ENCODE measurements around the gene IL5. TPM values are rescaled to one million over a fixed set of nuclear protein-coding genes. Genes with fewer than 3 reads are reported as not detected.

IL5 gene
- total RNA-seq, 1 donor from 2014 or later: not detected

DNA sequence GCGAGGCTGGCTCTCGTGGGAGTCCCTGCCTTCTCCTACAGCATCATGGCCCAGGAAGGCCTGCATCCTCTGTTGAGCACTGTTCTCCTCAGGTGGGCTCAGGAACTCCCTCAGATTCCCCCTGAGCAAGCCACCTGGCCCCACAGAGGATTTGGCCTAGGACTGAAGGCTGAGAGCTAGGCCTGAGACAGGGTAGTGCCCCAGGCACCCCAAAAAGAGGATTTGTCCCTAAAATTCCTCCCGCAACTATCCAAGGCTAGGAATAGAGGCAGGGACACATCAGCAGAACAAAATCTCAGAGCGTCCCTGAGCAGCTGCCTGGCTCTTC is 41.7 kb downstream of the IL5 start:
- intact Hi-C loops (cut with DNase I): loop anchor here (1.0 to 5.0 kb wide), 3 partner anchors 115 to 319 kb away; no protein-coding TSS in a partner anchor
- no peak for DNase-seq (ENCODE audit: missing footprints)
- no peak for ATAC-seq

- ATAC-seq: no peak
- DNase-seq (ENCODE audit: missing footprints): peak; percentile 79
- intact Hi-C loops (cut with DNase I): loop anchor here (1.0 to 5.0 kb wide), 3 partner anchors 115 to 319 kb away; no protein-coding TSS in a partner anchor
Observed at GRCh38 chr5:132500931-132501628, 42.2 kb downstream of the IL5 start.

GRCh38 chr5:132500244-132500930 is 42.9 kb downstream of the IL5 start:
- DNase-seq (ENCODE audit: missing footprints) (no peak), ATAC-seq (no peak)
- intact Hi-C loops (cut with DNase I): loop anchor here (5.0 kb wide), 2 partner anchors 228 to 318 kb away; no protein-coding TSS in a partner anchor

DNA sequence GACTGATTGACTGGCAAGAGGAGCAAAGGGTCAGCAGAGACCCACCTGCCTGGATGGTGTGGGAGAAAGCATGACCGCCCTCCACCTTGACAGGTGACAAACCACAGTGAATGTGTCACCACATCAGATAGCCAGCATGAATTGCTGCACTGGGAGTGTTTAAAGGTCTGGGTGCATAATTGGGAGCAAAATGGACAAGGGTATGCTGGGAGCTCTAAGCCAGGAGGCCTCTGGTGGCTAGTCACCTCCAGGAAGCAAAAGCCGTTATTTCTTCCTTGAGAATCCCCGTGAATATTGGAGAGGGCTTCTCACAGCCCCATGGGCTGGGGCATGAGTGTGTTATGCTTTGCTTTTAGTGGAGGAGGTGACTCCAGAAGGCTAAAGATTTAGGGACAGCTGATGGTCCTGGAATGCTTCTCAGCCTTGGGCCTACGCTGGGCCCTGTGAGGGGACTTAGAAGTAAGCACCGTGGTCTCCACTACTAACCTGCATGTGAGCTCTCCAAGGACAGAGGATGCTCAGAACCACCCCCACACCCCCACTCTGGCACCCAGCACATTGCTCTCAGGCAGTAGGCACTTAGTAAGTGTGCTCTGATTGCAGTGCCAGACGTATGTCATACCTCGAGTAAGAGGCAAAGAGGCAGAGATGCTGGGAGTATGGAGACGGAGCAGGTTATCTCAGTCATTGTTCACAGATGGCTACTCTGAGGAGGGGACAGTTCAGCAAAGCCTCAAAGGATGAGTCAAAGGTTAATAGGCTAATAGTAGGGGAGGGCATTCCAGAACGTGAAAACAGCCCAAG is 43.7 kb downstream of the IL5 start:
- intact Hi-C loops (cut with DNase I): loop anchor here (5.0 to 10.0 kb wide), 3 partner anchors 205 to 317 kb away; partner anchors contain the start of gene SLC22A4
- no peak for ATAC-seq
- DNase-seq (ENCODE audit: missing footprints): no peak

GRCh38 chr5:132498686-132499271 is 44.5 kb downstream of the IL5 start:
- no peak for DNase-seq (ENCODE audit: missing footprints)
- intact Hi-C loops (cut with DNase I): loop anchor here (10.0 kb wide), 1 partner anchor 204 kb away; the partner anchor contains the start of gene SLC22A4
- no peak for ATAC-seq

- intact Hi-C loops (cut with DNase I): loop anchor here (10.0 kb wide), 1 partner anchor 203 kb away; the partner anchor contains the start of gene SLC22A4
- DNase-seq (ENCODE audit: missing footprints) (no peak), ATAC-seq (no peak)
Observed at GRCh38 chr5:132498152-132498551, 45.2 kb downstream of the IL5 start.

DNA sequence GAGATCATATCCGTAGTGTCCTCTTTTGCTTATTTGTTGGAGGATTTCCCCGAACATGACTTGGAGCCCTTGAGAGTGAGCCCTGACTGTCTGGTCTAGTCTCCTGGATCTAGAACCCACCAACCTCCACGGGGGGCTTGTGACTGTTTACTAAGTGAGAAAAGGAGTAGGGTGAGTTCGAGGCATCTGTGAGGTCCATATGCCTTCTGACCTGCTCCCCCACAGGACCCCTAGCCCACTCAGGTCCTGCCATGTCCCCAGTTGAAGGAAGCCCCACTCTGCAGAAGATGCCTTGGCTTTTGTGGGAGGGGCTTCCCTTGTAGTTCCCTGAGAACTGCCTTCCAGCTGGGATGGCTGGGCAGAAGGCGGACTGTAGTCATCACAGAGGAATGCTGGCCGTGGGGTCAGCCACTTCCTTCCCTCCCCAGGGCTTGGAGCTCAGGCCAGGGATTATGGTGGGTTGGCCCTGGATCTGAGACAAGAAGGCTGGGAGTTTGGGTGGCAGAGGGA is 45.8 kb downstream of the IL5 start:
- DNase-seq (ENCODE audit: missing footprints) (no peak), ATAC-seq (peak; percentile 32)
- intact Hi-C loops (cut with DNase I): loop anchor here (10.0 kb wide), 1 partner anchor 203 kb away; the partner anchor contains the start of gene SLC22A4

GRCh38 chr5:132496631-132497487 is 46.5 kb downstream of the IL5 start:
- intact Hi-C loops (cut with DNase I): loop anchor here (1.0 to 10.0 kb wide), 2 partner anchors 87 to 202 kb away; partner anchors contain the start of gene SLC22A4
- peak; percentile 95 for DNase-seq (ENCODE audit: missing footprints)
- ATAC-seq: peak; percentile 79

DNA sequence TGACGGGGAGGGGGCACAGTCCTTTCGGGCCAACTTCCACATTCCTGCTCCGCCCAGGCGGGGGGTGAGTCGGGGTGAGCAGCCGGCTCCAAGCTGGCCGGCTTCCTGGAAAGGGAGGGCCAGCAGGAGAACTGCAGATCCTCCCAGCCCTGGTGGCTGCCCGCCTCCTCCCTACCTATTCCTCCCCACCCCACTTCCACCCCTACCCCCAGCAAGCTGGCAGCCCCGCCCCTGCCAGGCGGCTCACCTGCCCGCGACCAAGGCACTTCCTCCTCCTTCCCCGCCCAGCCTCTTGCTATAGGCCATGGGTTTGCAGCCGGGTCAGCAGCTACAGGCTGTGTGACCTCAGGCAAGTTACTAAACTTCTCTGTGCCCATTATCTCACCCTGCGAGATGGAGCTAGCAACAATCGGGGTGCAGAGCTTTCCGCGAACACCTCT is 47.1 kb downstream of the IL5 start:
- intact Hi-C loops (cut with DNase I): loop anchor here (1.0 to 10.0 kb wide), 2 partner anchors 86 to 201 kb away; partner anchors contain the start of gene SLC22A4
- DNase-seq (ENCODE audit: missing footprints) (peak; percentile 96), ATAC-seq (peak; percentile 81)

DNA sequence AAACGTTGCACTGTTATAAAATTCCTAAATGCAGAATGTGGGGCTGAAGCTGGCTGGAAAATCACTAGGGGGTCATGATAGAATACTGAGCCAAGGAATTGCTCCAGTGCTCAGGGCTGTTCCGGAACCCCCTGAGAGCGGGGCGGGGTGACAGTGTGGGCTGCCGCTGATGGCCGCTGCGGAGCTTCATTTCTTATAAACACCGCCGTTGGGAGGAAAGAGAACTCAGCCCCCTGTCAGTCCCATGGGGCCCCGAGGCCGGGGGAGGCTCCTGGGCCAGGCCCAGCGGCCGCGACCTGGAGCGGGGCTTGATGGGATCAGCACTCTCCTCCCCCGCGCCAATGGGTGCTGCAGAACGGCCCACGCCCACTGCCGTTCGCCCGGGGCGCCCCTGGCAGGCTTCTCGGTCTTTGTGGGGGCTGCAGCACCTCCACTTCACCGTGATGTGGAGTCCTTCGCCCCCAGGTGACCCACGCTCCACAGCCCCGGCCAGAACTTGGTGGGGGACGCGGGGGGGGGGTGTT is 47.6 kb downstream of the IL5 start:
- intact Hi-C loops (cut with DNase I): loop anchor here (1.0 to 10.0 kb wide), 3 partner anchors 31 to 201 kb away; partner anchors contain the start of gene SLC22A4
- ATAC-seq (peak; percentile 73), DNase-seq (ENCODE audit: missing footprints) (peak; percentile 94)

DNA sequence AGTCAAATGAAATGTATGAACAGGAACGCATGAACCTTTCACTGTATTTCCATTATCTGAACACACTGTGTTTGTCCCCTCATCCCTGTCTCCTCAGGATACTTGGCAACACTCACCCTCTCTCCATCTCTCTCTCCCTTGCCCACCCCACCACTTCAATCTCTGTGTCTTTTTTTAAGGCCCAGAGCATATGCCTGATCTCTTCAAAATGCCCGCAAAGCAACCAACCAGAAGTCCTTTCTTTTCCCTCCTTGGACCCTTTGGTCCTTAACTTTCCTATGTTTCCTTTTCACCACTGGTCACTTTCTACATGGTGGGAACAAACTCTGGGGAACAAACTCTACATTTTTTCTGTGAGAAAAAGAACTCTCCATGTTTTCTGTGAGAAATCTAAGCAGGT is 49.5 kb downstream of the IL5 start:
- ATAC-seq (no peak), DNase-seq (ENCODE audit: missing footprints) (no peak)
- intact Hi-C loops (cut with DNase I): loop anchor here (10.0 kb wide), 1 partner anchor 199 kb away; the partner anchor contains the start of gene SLC22A4

DNA sequence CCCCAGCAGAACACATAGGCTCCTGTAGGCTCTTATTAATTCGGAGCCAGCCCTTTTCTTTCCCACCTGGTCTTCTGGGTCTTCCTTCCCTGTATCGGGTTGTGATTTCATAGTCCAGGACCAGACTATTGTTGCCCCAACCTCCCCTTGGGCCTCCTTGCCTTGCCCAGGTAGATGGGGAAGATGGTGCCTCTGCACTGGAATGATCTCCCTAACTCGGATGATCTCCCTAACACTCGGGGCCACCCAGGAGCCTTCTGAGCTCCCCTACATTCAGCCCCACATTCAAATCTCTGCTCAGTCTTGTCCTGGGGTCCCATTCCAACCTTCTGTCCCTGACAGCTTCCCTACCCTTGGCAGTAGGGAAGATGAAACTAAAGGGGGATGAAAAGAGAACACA is 50.1 kb downstream of the IL5 start:
- no peak for ATAC-seq
- intact Hi-C loops (cut with DNase I): loop anchor here (10.0 kb wide), 1 partner anchor 198 kb away; the partner anchor contains the start of gene SLC22A4
- DNase-seq (ENCODE audit: missing footprints): no peak

DNA sequence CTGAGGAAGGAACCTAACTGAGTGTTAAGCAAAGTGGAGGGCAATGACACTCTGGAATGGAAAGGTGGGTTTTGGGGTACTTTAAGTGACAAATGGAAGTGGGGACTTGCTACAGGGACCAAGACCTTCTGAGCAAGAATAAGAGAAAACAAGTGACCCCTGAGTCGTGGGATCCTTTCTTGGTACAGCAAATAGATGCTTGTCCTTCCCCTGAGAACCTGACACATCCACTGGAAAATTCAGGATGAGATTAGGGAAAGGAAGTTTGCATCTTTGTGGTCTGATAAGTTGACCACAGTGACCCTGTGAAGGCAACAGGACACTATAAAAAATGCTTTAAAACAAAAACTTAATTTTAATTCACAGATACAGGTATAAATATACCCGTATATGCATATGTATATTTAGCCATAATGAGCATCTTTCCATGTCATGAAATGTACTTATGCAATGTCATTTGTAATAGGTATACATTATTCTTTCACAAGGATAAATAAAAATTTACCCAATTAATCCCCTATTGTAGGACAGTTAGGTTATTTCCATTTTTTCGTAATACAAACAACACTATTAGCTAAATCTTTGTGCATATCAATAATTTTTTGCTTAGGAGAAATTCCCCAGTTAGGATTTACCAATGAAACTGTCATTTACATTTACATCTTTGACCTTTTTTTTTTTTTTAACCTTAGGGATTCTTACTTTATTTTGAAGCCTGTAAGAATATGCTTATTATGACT is 50.8 kb downstream of the IL5 start:
- intact Hi-C loops (cut with DNase I): loop anchor here (10.0 kb wide), 1 partner anchor 198 kb away; the partner anchor contains the start of gene SLC22A4
- no peak for DNase-seq (ENCODE audit: missing footprints)

More for the DNA sequence above, 50.8 kb downstream of the IL5 start:
- no peak for ATAC-seq
